Measurements from ENCODE around the gene CEP112. TPM values are rescaled to one million over a fixed set of nuclear protein-coding genes. Genes with fewer than 3 reads are reported as not detected.

The CEP112 gene
- total and polyA plus RNA-seq, 2 of the 8 experiments (the other 6 are each of a cell fraction or from before 2014, with no cell fraction given): 0.62 to 3.1 TPM

DNA sequence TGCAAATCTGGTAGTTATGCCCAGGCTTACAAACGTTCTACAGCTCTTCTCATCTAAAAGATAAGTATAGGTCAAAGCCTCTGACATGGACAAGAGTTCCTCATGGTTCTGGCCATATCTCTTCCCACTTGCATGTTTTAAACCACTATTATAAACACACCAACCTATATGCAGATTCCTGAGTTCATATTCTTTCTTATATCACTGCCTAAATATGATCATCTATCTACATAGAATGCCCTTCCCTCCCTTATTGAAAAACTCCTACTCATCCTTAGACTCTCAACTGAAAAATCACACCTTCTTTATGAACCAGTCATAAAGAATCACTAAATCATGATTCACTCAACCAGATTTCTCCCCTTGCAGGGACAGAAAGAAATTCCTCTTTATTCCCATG lies 128.2 kb downstream of the CEP112 start (continued):
- no peak for TF ChIP-seq CHD7 (IDR thresholded peaks at IDR 0.05; ENCODE audit: insufficient replicate concordance, low read length)
- TF ChIP-seq CREB1 (IDR thresholded peaks at IDR 0.05): no peak
- no peak for TF ChIP-seq ZNF274 (IDR thresholded peaks at IDR 0.05; ENCODE audit: borderline replicate concordance, extremely low read depth, low read length)
- no peak for TF ChIP-seq CBX5 (IDR thresholded peaks at IDR 0.05; ENCODE audit: low read depth, low read length)
- TF ChIP-seq TEAD4 (IDR thresholded peaks at IDR 0.05; ENCODE audit: low read depth, low read length): no peak
- TF ChIP-seq KDM1A (IDR thresholded peaks at IDR 0.05; ENCODE audit: borderline replicate concordance, low read length): no peak
- TF ChIP-seq RBBP5 (IDR thresholded peaks at IDR 0.05; ENCODE audit: borderline replicate concordance, low read depth, low read length): no peak
- no peak for TF ChIP-seq BCL11A (IDR thresholded peaks at IDR 0.05; ENCODE audit: low read depth in 2 of 2, low read length in 2 of 2)
- TF ChIP-seq GABPA (IDR thresholded peaks at IDR 0.05; ENCODE audit: borderline replicate concordance, insufficient read depth, low read length): no peak
- no peak for TF ChIP-seq YY1 (IDR thresholded peaks at IDR 0.05; ENCODE audit: low read depth, low read length)
- TF ChIP-seq ATF3 (IDR thresholded peaks at IDR 0.05; ENCODE audit: insufficient read depth, low read depth, low read length): no peak
- TF ChIP-seq SAP30 (IDR thresholded peaks at IDR 0.05; ENCODE audit: insufficient read depth, insufficient replicate concordance, low read length): no peak

All from H1 (cell line).